Measurements from ENCODE around the gene PCDHGB3. TPM values are rescaled to one million over a fixed set of nuclear protein-coding genes. Genes with fewer than 3 reads are reported as not detected.

Gene PCDHGB3
- total RNA-seq, 4 donors from 2014 or later, result 1.5 to 4.4 (median 1.9) TPM

DNA sequence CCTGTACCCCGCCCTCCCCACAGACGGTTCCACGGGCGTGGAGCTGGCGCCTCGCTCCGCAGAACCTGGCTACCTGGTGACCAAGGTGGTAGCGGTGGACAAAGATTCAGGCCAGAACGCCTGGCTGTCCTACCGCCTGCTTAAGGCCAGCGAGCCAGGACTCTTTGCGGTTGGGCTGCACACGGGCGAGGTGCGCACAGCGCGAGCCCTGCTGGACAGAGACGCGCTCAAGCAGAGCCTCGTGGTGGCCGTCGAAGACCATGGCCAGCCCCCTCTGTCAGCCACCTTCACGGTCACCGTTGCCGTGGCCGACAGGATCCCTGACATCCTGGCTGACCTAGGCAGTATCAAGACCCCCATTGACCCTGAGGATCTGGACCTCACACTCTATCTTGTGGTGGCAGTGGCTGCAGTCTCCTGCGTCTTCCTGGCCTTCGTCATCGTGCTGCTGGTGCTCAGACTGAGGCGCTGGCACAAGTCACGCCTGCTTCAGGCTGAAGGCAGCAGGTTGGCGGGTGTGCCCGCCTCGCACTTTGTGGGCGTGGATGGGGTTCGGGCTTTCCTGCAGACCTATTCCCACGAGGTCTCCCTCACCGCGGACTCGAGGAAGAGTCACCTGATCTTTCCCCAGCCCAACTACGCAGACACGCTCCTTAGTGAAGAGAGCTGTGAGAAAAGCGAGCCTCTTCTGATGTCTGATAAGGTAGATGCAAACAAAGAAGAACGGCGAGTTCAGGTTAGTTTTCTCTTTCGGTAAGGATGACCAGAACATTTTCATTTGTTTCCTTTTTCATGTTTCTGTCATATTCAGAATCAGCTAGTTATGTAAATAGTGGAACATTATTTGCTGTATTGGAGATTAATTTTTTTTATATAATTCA, 3.8 kb upstream of the PCDHGB3 start:
- TF ChIP-seq, protein P1, sequence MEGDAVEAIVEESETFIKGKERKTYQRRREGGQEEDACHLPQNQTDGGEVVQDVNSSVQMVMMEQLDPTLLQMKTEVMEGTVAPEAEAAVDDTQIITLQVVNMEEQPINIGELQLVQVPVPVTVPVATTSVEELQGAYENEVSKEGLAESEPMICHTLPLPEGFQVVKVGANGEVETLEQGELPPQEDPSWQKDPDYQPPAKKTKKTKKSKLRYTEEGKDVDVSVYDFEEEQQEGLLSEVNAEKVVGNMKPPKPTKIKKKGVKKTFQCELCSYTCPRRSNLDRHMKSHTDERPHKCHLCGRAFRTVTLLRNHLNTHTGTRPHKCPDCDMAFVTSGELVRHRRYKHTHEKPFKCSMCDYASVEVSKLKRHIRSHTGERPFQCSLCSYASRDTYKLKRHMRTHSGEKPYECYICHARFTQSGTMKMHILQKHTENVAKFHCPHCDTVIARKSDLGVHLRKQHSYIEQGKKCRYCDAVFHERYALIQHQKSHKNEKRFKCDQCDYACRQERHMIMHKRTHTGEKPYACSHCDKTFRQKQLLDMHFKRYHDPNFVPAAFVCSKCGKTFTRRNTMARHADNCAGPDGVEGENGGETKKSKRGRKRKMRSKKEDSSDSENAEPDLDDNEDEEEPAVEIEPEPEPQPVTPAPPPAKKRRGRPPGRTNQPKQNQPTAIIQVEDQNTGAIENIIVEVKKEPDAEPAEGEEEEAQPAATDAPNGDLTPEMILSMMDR (IDR thresholded peaks at IDR 0.05; ENCODE audit: low read depth), result no peak

DNA sequence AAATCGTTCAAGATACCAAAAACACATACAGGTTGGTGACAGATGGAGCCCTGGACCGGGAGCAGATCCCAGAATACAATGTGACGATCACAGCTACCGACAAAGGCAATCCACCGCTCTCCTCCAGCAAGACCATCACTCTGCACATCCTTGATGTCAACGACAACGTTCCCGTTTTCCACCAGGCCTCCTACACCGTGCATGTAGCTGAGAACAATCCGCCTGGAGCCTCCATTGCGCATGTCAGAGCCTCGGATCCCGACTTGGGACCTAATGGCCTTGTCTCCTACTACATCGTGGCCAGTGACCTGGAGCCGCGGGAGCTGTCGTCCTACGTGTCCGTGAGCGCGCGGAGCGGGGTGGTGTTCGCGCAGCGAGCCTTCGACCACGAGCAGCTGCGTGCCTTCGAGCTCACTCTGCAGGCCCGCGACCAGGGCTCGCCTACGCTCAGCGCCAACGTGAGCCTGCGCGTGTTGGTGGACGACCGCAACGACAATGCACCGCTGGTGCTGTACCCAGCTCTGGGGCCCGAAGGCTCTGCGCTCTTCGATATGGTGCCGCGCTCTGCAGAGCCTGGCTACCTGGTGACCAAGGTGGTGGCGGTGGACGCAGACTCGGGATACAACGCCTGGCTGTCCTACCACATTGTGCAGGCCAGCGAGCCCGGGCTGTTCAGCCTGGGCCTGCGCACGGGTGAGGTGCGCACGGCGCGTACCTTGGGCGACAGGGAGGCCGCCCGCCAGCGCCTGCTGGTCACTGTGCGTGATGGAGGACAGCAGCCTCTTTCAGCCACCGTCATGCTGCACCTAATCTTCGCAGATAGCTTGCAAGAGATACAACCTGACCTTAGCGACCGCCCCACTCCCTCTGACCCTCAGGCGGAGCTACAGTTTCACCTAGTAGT, 1.8 kb downstream of the PCDHGB3 start:
- TF ChIP-seq, protein P1 (IDR thresholded peaks at IDR 0.05; ENCODE audit: low read depth), result no peak

DNA sequence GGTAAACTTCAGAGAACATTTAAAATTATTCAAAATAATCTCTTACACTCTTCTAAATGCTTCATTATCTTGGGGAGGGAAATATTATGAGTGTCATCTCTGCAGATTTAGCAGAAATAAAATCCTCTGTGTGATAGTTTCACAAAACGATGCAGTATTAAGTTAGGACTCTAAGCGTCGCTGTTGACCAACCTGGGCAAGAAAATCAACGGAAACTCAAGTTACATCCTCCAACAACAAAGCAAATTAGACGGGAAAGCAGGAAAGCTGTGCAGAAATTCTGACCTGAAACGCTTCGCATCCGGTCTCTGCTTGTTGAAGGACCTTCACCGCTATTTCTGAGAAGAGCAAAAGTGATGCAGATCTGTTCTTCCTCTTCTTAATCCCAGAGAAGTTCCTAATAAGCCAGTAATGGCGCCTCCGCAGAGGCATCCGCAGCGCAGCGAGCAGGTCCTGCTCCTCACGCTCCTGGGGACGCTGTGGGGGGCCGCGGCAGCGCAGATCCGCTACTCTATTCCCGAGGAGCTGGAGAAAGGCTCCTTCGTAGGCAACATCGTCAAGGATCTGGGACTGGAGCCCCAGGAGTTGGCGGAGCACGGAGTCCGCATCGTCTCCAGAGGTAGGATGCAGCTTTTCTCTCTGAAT, 3.8 kb downstream of the PCDHGB3 start, which contains the start of gene PCDHGA6:
Gene PCDHGA6 (plus strand): TSS at position 219 of the 645 bp plus-strand sequence. CDS start 193 bp downstream, at position 412.
- TF ChIP-seq, protein P1 (IDR thresholded peaks at IDR 0.05; ENCODE audit: low read depth), result no peak

DNA sequence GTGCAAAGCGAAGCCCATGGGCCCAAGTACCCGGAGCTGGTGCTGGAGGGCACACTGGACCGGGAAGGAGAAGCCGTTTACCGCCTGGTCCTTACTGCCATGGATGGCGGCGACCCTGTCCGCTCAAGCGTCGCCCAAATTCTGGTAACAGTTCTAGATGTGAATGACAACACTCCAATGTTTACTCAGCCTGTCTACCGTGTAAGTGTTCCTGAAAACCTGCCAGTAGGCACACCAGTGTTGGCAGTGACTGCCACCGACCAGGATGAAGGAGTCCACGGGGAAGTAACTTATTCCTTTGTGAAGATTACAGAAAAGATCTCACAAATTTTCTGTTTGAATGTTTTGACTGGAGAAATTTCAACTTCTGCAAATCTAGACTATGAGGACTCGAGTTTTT, 4.6 kb downstream of the PCDHGB3 start:
- TF ChIP-seq, protein P1 (IDR thresholded peaks at IDR 0.05; ENCODE audit: low read depth), result no peak

DNA sequence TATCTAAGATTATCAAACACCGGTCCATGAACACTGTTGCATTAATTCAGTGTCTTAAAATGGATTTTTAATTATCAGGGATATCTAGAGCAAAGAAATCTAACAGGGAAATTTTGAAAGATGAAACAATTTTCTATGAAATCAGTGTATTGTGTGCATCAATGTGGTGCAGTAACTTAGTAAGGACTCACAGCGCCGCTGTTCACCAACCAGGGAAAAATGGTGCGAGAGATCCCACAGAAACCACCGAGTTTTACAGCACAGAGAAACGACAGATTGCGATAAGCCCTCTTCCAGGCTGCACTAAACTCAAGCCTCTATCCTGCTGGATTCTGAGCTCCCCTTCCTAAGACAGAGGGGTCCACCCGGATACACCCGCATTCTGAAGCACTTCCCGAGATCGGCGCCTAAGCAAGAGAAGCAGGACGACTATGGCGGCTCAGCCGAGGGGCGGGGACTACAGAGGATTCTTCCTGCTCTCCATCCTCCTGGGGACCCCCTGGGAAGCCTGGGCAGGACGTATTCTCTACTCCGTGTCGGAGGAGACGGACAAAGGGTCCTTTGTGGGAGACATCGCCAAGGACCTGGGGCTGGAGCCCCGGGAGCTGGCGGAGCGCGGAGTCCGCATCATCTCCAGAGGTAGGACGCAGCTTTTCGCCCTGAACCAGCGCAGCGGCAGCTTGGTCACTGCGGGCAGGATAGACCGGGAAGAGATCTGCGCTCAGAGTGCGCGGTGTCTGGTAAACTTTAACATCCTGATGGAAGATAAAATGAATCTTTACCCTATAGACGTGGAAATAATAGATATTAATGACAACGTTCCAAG, 12.6 kb downstream of the PCDHGB3 start, which contains the start of gene PCDHGA7:
Gene PCDHGA7 (plus strand): TSS at position 274 of the 826 bp plus-strand sequence. CDS start 158 bp downstream, at position 432.
- TF ChIP-seq, protein P1 (IDR thresholded peaks at IDR 0.05; ENCODE audit: low read depth), result no peak

DNA sequence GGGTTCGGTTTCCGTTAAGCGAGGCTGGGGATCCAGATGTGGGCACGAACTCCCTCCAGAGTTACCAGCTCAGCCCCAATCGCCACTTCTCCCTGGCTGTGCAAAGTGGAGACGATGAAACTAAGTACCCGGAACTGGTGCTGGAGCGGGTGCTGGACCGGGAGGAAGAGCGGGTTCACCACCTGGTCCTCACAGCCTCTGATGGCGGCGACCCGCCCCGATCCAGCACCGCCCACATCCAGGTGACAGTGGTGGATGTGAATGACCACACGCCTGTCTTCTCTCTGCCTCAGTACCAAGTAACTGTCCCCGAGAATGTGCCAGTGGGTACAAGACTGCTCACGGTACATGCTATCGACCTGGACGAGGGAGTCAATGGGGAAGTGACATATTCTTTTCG, 13.3 kb downstream of the PCDHGB3 start:
- TF ChIP-seq, protein P1 (IDR thresholded peaks at IDR 0.05; ENCODE audit: low read depth), result no peak

Measured in subcutaneous adipose tissue (tissue), 4 donors.